Astrocyte of the cerebellum (primary cell): ENCODE measurements around the gene AQP11.

Experiments used
- DNase-seq: peaks from one replicate; pipeline ENCODE4 v3.0.0-alpha.2; 2011; ENCODE audit warnings: low read depth
- H3K4me3 ChIP-seq: 2 replicates; pipeline ENCODE4 v1.5.1; 2011; ENCODE audit warnings: mild to moderate bottlenecking, low read depth, low read length, moderate library complexity
- in situ Hi-C: cut with HindIII; loops from 2 replicates; pipeline ENCODE4 v1.10.0; 2017; ENCODE audit warnings: low sequenced_read_pairs
- TF ChIP-seq, protein P1 (sequence below): IDR thresholded peaks from 2 replicates; pipeline ENCODE4 v1.5.1; 2012; ENCODE audit warnings: low read length, low read depth, moderate library complexity, mild to moderate bottlenecking; ENCODE audit errors: missing control alignments

Gene AQP11

GRCh38 chr11:77557553-77557952 is 32.2 kb upstream of the AQP11 start:
- DNase-seq = no peak
- no peak overlapping the region for H3K4me3 ChIP-seq
- in situ Hi-C loops = loop anchor here (10.0 kb wide), 1 partner anchor 353 kb away; no protein-coding TSS in a partner anchor
- TF ChIP-seq, protein P1, sequence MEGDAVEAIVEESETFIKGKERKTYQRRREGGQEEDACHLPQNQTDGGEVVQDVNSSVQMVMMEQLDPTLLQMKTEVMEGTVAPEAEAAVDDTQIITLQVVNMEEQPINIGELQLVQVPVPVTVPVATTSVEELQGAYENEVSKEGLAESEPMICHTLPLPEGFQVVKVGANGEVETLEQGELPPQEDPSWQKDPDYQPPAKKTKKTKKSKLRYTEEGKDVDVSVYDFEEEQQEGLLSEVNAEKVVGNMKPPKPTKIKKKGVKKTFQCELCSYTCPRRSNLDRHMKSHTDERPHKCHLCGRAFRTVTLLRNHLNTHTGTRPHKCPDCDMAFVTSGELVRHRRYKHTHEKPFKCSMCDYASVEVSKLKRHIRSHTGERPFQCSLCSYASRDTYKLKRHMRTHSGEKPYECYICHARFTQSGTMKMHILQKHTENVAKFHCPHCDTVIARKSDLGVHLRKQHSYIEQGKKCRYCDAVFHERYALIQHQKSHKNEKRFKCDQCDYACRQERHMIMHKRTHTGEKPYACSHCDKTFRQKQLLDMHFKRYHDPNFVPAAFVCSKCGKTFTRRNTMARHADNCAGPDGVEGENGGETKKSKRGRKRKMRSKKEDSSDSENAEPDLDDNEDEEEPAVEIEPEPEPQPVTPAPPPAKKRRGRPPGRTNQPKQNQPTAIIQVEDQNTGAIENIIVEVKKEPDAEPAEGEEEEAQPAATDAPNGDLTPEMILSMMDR = peak; percentile 31

- in situ Hi-C loops = loop anchor here (10.0 kb wide), 1 partner anchor 354 kb away; no protein-coding TSS in a partner anchor
- DNase-seq = no peak
- TF ChIP-seq, protein P1 = no peak
- no peak overlapping the region for H3K4me3 ChIP-seq
These were observed 31.4 kb upstream of the AQP11 start for GRCh38 chr11:77558380-77558779.

DNA sequence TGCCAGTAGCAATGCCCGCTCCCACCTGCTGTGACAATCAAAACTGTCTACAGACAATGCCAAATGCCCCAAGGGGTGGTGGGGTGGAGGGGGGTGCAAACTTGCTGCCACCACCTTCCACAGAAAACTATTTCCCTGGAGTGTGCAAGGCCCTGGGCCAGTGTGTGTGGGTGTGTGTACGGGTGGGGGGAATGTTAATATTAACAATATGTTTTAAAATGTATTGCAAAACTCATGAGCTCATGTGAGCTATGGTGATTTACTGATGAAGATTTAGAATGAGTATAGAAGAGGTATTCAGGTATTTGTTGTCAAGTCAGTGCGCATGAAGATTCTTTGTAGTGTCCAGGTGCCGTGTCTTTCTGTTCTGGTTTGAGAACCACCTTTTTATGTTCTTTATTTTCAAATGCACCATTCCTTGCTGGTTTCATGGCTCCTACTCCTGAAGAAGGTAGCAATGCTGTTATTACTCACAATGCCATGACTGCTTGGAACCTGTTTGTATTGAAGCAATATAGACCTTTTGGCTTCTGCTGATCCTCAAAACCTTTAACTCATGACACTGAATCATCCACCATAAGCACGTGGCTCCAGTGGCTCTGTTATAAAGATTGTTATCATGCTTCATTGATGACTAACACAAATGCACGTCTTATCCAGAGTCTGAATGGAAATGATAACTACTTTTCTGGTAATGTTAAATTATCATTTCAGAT is 29.9 kb upstream of the AQP11 start:
- no peak overlapping the region for H3K4me3 ChIP-seq
- TF ChIP-seq, protein P1 = no peak
- DNase-seq = peak; percentile 22
- in situ Hi-C loops = loop anchor here (10.0 kb wide), 1 partner anchor 355 kb away; no protein-coding TSS in a partner anchor

- TF ChIP-seq, protein P1 = no peak
- DNase-seq = no peak
- in situ Hi-C loops = no loop called here
- no peak overlapping the region for H3K4me3 ChIP-seq
These were observed 29.1 kb upstream of the AQP11 start for GRCh38 chr11:77560605-77561004.

GRCh38 chr11:77561257-77561656 is 28.5 kb upstream of the AQP11 start:
- in situ Hi-C loops = no loop called here
- H3K4me3 ChIP-seq = no peak overlapping the region
- TF ChIP-seq, protein P1 = no peak
- no peak for DNase-seq

DNA sequence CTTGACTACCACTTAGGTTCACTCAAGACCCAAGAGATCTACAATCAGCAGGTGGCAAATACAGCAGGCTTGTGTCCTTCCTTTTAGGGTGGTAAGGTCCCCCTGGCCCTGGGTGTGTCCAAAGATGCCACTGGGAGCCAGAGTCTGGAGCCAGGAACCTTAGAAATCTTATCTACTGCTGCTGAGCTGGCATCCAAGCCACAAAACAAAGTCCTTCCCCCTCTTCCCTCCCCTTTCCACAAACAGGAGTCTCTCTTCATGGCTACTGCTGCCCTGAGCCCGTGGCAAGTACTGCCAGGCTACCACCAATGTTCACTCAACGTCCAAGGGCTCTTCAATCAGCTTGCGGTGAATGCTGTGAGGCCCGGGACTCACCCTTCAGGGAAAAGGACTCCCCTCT is 21.4 kb upstream of the AQP11 start:
- in situ Hi-C loops = no loop called here
- H3K4me3 ChIP-seq = no peak overlapping the region
- TF ChIP-seq, protein P1 = no peak
- no peak for DNase-seq
